HG03039 (cell line): ENCODE measurements around the gene SLC18B1.

ENCODE experiments used
- ATAC-seq: cut with Tn5 transposase; IDR thresholded peaks from one replicate; pipeline ENCODE4 v1.9.1; 2021; ENCODE audit warnings: mild to moderate bottlenecking, moderate library complexity; ENCODE audit not compliant: unreplicated experiment

SLC18B1 gene

DNA sequence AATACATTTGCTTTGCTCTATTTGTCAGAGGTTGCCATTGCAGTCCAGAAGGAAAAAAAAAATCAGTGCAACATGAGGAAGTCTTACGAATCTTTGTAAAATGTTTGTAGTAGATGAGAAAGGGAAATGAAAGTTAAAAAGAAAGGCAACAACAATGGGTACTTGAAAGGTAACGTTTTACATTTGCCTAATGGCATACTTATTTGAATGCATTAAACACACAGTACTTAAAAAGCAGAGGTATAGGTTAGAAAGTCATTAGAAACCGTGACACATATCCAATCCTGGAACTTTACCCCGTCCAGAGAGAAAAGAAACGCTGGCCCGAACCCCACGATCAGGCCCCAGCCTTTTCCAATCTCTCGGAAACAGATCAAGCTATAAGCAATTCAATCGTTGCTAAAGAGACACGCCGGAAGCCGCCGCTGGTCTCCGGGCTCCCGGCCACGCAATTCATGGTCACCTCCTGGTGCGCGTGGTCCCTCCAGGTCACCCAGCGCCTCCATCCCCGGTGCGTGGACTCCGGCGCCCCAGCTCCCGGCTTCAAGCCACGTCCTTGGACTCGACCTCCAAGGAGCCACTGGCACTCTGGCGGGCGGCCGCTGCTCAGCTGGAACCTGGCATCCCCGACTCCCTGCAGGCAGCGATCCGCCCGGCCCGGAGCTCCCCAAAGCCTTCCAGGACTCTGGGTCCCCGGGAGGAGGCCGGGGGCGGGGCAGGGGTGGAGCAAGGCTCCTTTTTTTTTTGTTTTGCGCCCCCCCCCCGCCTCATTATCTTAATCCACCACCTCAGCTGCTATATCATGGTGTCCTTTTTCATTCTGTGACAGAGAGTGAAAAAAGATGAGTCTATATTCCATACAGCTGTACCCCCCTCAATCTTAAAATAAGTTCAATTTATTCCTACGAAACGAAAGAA, at the start of gene SLC18B1:
SLC18B1 (minus strand) TSS at position 687 of the 918 bp plus-strand sequence; CDS start at position 506, 181 bp downstream.
- ATAC-seq = peak; percentile 48

DNA sequence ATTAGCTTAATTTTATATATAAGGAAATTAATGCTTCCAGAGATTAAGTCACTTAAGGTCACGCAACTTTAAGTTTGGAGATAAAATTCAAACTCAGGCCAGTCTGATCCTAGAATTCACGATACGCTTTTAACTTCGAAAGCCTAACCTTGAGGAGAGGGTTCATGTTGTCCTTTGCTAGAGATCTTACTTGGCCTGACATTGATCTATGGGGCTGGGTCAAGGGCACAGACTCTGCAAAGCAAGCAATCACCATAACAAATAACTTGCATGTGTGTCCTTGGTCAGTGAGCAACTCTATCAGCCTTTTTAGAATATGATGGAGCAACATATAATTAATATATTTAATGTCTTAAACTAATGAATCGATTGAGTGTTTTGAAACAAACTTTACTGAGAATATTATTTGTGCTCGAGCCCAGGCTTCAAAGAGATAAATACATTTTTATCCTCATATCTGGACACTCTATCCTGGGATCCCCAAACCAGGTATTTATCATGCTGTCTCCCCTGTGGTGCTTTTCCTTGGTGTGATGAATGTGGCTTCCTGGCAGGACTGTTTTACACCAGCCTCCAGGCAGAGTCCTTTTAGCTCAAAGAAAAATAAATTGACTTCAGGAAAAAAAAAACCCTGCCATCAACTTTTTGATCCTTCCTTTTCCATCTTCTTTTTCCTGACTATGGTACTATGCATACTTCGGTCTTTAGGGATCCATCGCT, 45.0 kb upstream of the SLC18B1 start:
- ATAC-seq = no peak

DNA sequence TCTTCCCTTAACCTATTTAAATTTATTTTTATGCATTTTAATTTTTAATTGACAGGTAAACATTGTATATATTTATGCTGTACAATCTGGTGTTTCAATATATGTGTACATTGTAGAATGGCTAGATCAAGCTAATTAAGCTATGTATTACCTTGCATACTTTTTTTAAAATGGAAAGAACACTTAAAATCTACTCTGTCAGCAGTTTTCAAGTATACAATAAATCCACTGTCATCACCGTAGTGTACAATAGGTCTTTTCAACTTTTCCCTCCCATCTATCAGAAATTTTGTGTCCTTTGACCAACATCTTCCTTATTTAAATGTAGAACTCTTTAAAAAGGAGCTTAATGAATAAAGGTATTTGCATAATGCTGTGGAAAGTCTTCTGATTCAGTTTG, 43.5 kb upstream of the SLC18B1 start:
- no peak for ATAC-seq

DNA sequence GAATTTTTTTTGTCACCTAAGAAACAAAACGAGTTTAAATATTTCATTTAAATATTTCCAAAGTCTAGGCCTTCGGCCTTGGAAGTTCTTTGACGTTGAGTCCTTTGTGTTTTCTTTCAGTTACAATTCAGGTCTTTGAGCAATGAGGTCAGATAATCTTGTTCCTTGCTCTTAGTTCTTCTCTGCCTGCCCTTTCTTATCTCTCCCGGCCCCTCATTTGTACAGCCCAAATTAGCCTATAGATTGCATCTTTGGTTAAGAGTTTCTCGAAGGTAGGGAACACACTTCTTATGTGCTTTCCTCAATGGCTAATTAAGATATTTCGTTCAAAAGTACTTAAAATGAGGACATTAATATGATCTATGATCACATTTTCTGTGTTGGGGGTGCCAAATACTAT, 34.5 kb upstream of the SLC18B1 start:
- no peak for ATAC-seq

DNA sequence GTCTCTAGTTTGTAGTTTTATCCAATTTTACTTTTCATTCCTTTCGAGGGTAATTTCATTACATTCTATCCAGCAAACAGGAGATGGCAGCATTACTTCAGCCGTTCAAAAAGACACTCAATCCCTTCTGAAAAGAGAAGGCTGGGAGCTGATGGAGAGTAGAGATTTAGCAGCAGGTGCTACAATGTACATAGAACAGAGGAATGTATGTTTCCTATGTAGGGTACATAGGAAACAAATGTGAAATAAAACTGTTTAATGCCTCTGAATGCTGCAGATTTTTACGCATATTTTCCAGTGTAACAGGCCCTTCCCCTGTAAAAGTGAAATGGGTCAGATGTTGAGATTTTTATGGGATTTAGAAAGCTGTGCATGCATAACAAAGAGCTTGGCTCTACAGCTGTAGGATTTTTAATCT, 31.9 kb upstream of the SLC18B1 start:
- no peak for ATAC-seq

DNA sequence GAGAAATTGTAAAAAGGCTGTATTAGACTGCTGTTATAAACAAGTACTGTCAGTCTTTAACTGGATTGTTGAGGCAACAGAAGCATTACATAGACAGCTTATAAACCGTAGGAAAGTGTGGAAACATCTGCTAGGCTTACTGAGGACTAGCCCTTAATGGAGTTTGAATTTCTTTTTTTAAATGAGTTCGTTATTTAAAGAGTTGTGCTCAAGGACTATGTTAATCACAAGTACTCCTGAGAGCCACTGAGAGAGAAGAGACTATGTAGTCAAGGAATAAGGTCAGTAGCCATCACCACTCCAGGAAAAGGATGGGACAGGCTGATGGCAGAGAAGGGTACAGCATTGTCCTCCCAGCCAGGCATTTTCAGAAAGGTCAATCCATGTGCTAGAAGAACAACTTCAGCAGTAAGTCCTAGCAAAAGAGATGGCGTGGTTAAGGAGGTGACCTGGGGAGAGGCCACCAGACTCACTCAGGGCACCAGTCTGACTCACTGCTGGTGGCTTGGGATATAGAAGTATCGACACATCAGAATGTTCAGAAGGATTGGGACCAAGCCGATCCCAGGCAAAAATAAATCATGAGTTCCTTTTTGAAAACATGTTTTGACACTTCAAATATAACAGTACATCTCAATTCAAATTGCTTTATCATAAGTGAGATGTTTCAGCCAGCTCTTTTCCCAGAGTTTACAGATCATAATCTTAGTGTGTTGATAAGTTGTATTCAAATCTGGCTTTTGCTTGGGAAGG, 22.4 kb upstream of the SLC18B1 start:
- ATAC-seq = no peak

DNA sequence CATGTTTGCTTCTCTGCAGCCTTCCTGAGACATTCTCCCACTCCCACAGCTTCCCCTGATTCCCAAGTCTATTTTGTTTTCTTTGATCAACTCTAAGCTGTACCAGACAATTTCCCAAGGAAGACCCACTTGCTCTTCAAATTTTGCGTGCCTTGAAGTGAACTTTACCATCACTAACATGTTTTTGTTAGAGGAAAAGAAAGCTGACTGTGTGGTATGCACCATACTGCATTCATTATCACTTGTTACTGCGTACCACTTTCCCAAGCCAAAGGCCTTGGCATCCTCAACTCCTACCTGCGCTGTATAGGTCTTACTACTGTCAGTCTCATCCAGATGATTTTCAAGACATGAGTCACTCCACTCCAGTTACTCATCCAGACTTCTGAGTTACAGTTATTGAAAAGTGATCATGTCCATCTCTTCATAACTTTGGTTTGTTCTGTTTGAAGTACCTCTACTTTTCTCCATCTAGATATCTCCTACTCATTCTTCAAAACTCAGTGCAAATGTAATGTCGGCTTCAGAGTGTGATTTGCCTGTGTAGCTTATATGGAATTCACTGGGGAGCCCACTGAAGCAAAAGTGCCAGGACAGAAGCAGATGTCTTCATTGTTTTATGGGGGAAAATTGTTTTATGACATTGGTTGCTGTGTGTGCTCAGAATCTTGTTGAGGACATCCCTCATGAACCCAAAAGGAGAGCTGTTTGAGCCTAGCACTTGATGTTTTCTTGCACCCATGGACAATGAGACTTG, 21.1 kb upstream of the SLC18B1 start:
- ATAC-seq = no peak

DNA sequence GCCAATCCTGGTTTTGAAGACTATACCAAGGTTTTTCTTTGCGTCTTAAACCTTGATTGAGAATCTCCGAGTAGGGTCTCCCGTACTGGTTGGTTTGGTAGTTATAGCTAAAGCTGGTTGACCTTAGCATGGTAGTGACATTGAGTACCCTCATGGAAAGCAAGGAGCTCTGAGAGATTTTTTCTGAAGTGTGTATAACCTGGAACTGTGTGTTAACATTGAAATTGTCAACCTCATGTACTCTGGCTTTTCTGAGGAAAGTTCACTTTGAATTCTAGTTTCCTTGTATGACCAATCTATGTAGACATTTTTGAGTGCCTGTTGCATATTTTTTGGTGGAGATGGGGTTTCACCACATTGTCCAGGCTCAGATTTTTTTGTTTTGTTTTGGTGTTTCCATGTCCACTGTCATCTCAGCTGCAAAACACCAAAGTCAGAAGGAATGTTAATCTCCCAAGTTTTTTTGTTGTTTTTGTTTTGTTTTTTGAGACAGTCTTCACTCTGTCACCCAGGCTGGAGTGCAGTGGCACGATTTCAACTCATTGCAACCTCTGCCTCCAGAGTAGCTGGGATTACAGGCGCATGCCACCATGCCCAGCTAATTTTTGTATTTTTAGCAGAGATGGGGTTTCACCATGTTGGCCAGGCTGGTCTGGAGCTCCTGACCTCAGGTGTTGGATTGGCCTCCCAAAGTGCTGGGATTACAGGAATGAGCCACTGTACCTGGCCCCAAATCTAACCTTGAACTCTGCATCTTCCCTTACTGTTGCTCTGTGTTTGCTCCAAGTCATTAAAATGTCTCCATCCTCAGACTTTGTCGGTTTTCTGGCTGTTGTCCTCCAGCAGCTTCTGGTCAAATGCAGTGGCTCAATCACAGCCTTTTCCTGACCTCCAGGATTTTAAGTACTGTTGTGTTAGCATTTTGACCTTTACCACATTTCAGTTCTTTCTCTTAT, 20.2 kb upstream of the SLC18B1 start:
- ATAC-seq = no peak

DNA sequence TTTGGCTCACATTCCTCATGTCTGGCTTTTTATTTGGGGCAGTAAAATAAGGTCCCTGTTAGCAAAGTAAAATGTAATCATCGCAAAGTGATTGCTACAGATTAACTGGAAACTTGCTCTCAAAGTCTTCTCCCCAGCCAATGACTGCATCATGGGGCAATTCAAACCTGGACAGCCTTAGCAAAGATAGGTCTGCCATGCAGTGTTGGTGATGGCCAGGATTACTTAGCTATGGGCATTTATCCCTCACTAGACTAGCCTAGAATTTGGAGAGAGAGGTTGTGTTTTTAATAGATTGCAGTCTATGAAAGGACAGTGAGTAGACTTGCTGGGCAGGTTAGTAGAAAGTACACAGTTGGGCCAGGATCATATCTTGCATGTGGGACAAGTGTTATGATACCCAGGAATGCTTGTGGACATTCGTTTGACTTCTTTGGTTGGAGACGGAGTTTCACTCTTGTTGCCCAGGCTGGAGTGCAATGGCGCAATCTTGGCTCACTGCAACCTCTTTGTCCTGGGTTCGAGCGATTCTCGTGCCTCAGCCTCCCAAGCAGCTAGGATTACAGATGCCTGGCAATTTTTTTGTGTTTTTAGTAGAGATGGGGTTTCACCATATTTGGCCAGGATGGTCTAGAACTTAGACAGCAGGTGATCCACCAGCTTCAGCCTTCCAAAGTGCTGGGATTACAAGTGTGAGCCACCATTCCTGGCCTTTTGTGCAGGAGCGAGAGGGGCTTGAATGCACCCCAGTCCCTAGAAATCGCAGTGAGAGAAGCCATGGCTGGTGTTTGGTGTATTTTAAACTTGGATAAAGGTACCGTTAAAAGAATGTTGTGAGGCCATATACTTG, 19.3 kb upstream of the SLC18B1 start:
- ATAC-seq = no peak

DNA sequence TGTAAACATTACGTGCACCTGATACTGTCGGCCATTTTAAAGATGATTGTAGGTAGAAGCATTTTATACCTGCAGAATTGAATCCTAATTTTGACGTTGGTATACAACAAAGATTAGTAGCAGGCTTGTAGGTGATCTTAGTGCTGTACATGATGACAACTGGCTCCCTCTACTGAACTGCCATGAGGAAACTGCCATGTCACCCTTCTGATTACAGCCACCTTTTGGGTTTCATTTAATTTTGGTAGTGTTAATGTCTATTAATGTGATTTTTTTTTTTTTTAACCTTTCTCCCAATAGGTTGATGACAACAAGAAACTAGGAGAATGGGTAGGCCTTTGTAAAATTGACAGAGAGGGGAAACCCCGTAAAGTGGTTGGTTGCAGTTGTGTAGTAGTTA, 18.2 kb upstream of the SLC18B1 start:
- no peak for ATAC-seq

DNA sequence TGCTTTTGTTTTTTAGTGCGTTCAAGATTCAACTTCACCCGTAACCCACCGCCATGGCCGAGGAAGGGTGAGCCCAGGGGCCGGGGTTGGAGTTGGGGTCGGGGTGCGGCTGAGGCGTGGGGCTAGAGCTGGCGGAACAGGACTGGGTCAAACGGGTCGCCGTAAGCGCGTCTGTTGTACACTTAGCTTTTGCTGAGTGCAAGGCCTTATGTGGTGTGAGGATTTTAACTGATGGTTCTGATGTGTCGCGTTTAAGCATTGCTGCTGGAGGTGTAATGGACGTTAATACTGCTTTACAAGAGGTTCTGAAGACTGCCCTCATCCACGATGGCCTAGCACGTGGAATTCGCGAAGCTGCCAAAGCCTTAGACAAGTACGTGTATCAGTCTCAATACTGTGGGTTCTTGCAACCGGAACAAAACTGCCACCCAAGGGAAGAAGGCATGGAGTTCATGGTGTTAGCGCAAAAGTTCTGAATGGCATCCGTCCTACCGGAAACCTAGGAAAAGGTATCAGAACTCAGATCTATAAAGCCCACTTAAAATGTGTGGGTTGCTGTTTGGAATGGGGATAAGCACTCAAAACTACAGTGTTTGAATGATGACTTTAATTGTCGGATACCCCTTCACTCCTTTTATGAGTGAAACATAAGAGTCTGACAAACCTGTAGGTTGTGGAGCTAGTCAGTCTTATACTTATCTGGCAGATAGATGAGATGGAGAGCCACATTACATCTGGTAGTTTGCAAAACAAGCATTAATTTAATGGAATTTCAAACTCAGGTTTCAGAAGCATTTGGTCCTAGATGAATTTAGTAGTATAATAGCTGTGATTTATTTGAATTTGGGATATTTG, 16.5 kb upstream of the SLC18B1 start:
- ATAC-seq = peak; percentile 5

DNA sequence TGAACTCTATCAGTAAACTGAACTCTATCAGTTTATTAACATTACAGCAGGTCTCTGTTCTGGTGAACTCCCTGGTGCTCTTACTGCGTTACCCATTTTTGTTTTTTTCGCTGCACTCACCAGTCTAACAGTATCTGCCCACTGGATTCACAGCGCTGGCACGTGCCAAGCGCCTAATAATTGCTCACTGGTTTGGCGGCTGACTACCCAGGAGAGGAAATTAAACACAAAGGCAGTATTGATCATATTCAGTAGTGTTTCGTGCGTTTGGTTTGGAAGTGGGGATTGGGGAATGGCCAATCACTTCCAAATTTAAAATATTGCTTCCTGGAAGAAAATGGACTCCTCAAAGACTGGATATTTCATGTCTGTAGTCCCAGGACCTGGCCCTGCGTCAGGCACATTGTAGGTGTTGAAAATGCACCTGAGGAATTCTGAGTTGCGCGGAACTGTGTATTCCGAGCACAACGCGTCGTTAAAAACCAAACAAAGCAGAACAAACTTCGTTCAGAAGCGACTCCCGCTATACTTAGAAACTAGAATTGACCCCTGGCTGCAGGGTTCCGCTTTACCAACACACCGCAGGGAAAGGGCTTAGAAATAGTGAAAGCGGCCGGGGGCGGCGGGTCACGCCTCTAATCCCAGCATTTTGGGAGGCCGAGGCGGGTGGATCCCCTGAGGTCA, 14.9 kb upstream of the SLC18B1 start:
- ATAC-seq = no peak

DNA sequence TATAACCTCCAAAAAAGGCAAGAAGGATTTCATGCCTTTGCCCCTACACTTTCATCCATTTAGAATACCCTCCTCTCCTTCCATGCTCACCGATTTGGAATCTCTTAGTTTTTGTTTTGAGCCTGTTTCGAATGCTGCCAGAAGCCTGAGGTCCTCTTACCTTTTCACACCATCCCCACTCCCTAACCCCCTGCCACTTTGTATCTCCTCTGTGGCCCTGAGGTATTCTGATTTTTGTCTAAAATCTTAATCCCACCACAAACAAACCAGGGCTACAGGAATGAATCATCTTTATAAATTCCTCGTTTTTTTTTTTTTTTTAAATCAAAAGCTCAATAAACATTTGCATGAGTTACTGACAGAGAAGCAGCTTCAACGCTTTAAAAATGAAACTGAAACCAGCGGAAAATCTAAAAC, 14.3 kb upstream of the SLC18B1 start:
- no peak for ATAC-seq

DNA sequence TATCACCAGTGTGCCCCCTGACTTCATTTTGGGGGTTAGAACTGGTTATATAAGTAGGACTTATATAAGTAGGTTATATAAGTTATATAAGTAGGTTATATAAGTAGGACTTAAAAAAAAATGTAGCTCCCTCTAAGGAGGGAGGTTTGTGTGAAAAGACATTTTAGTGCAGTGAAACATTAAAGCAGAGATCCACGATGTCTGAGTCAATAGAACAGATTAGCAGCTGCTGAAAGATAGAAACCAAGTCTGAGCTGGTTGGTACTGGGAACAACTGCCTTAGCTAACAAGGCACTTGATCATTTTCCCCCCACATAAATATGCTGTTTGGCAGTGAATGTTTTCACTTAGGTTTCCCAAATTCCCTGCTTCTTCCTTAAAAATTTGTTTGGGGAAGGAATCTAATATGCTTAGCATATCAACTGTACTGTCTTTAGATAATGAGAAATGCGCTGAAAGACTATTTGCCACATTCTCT, 13.9 kb upstream of the SLC18B1 start:
- ATAC-seq = no peak

DNA sequence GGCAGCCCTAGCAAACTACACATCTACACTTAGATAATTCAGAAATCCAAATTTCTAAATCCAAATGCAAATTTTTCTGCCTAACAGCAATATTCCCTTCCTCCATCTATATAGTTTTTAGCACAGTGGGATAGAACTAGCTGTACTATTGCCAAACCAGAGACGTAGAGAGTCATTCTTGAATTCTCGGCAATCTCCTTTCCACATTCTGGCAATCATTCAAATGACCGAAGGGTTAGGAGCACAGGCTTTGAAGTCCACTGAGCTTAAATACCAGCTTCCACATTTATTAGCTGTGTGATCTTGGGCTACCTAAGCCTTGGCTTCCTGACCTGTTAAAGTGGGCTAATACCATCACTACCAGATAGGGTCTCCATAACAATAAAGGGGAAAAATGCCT, 12.8 kb upstream of the SLC18B1 start:
- no peak for ATAC-seq

DNA sequence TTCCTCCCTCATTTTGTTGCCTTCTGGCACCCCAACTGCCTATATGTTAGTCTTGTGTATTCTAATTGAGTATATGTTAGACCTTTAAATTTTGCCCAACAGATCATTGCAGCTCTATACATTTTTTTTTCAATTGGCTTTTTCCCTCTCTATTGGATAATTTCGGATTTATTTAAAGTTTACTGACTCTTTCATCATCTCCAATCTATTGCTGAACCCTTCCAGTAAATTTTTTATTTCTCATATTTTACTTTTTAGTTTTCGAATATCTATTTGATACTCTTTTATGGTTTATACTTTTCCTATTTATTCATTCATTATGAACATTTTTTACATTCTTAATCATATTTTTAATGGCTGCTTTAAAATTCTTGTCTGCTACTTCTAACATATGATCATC, 7.1 kb upstream of the SLC18B1 start:
- ATAC-seq = no peak

DNA sequence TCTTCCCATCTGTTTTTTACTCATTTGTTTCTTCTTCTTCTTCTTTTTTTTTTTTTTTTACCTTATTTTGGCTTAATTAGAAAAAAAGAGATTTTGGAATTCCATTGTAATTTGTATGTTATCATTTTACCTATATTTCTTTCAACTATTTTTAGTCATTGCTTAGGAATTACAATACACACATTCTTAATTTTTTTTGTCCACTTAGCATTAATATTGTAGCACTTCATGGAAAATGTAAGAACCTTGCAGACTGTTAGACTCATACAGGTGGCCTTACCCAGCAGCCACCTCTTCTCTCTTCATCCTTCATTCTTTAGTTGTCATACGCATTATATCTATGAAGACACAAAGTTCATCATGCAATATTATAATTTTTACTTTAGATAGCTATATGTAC, 5.8 kb upstream of the SLC18B1 start:
- no peak for ATAC-seq
